NB4 (cell line): Measurements from ENCODE around the gene NLRP3.

Experiments used
- DNase-seq: peaks from one replicate; pipeline ENCODE4 v3.0.0; 2010; ENCODE audit warnings: low read depth
- H3K4me3 ChIP-seq: one replicate; pipeline ENCODE4 v1.5.1; 2011; ENCODE audit warnings: mild to moderate bottlenecking, low read depth, low read length, moderate library complexity
- MYC ChIP-seq: IDR thresholded peaks from 2 replicates; pipeline ENCODE4 v1.6.1; 2011; ENCODE audit warnings: low read depth, low read length
- POLR2A ChIP-seq: IDR thresholded peaks from 2 replicates; pipeline ENCODE4 v1.6.1; 2011; ENCODE audit warnings: mild to moderate bottlenecking; ENCODE audit not compliant: insufficient read length; ENCODE audit errors: extremely low read depth
- TF ChIP-seq, protein P1 (sequence below): IDR thresholded peaks from one replicate; pipeline ENCODE4 v1.5.1; 2012; ENCODE audit warnings: low read depth, low read length
- TF ChIP-seq, protein P2 (sequence below): IDR thresholded peaks from 2 replicates; pipeline ENCODE4 v1.6.1; 2011; ENCODE audit warnings: low read depth, low read length

The NLRP3 gene

DNA sequence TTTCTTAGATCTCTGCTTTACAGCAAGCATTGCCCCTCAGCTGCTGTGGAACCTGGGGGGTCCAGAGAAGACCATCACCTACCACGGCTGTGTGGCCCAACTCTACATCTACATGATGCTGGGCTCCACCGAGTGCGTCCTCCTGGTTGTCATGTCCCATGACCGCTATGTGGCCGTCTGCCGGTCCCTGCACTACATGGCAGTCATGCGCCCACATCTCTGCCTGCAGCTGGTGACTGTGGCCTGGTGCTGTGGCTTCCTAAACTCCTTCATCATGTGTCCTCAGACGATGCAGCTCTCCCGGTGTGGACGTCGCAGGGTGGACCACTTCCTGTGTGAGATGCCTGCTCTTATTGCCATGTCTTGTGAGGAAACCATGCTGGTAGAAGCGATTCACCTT lies 75.4 kb downstream of the NLRP3 start:
- no peak overlapping the region for H3K4me3 ChIP-seq
- no peak for DNase-seq
- TF ChIP-seq, protein P1, sequence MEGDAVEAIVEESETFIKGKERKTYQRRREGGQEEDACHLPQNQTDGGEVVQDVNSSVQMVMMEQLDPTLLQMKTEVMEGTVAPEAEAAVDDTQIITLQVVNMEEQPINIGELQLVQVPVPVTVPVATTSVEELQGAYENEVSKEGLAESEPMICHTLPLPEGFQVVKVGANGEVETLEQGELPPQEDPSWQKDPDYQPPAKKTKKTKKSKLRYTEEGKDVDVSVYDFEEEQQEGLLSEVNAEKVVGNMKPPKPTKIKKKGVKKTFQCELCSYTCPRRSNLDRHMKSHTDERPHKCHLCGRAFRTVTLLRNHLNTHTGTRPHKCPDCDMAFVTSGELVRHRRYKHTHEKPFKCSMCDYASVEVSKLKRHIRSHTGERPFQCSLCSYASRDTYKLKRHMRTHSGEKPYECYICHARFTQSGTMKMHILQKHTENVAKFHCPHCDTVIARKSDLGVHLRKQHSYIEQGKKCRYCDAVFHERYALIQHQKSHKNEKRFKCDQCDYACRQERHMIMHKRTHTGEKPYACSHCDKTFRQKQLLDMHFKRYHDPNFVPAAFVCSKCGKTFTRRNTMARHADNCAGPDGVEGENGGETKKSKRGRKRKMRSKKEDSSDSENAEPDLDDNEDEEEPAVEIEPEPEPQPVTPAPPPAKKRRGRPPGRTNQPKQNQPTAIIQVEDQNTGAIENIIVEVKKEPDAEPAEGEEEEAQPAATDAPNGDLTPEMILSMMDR = no peak
- TF ChIP-seq, protein P2, sequence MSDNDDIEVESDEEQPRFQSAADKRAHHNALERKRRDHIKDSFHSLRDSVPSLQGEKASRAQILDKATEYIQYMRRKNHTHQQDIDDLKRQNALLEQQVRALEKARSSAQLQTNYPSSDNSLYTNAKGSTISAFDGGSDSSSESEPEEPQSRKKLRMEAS = no peak
- TF ChIP-seq POLR2A (no peak), MYC (no peak)

DNA sequence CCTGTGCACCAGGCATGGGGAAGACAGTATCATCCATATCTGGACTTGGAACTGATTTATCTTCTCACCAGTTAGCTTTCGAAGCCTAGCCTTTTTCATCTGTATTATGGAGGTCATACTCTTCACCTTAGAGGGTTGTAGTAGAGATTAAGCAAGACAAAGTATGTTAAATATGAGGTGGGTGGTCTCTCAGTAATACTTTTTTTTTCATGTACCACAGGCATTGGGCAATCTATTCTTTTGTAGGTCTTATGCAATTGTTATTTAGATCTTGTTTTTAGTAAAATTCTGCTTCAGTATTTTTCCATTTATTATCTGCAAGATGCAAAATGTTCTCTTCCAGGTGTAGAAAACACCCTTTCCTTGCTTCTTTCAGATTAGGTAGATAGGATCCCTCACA lies 77.1 kb downstream of the NLRP3 start:
- no peak overlapping the region for H3K4me3 ChIP-seq
- DNase-seq = peak; percentile 16
- TF ChIP-seq POLR2A = no peak
- TF ChIP-seq, protein P1 = no peak

DNA sequence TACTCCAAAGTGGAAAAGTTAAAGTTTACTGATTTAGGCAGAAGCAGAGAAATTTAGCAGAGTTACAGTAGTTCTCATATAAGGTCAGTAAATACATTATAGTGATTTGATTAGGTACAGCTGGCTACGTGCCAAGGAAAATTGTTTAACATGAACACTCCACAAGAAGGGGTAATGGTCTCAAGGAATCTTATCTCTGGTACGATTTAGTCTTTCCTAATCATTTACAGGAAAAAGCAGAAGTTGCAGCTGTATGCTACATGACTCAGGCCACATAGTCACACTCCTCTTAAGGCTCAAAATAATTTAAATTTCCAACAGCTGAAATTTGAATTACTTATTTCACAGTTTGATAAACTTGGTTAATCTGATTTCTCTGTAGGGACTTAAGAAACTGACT lies 78.8 kb downstream of the NLRP3 start:
- peak; percentile 85 for DNase-seq
- no peak overlapping the region for H3K4me3 ChIP-seq
- TF ChIP-seq MYC = no peak
- TF ChIP-seq, protein P2 = no peak
- TF ChIP-seq, protein P1 = no peak
- TF ChIP-seq POLR2A = no peak

DNA sequence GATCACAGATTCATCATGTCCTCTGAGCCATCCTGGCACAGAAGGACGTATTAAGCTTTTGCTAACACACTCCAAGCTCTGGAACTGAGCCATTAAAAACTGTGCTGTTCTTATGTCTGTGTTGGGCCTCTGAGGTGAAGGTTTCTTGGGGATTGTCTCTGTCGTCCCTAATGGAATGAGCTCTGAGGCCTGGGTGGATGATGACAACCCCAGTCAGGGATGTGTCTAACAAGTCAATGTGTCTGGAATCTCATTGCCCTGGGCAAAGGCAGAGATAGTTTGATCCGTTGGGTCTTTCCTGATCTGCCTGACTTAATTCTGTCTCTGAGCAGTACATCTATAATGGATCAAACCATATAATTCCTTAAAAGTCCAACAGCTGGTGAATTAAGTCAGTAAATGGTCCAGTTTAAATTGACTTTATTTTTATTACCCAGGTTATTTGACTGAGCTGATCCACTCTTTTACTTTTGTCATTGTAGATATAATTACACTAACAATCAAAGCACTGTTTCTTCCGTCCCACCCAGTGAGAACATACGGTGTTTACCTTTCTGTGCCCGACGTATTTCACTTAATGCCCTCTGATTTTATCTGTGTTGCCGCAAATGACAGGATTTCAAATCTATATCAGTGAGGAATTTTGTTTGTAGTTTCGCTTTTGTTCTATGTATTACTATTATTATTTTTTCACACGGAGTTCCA lies 80.8 kb downstream of the NLRP3 start:
- TF ChIP-seq, protein P2 = no peak
- TF ChIP-seq, protein P1 = no peak
- TF ChIP-seq MYC = no peak
- no peak for TF ChIP-seq POLR2A
- DNase-seq = no peak
- no peak overlapping the region for H3K4me3 ChIP-seq
